Psoas muscle (tissue), 8 donors: ENCODE results near the gene APOBEC3A. TPM values are rescaled to one million over a fixed set of nuclear protein-coding genes. Genes with fewer than 3 reads are reported as not detected.

Experiments
- ATAC-seq, 4 donors: fragments of 200-7000 bp; cut with Tn5 transposase; one replicate each; pipeline ENCODE4 v1.9.1; 2020; ENCODE audit warnings: moderate library complexity in 3 of 4, mild to moderate bottlenecking in 2 of 4
- DNase-seq, 2 donors: peaks; one replicate each; pipeline ENCODE4 v3.0.0-alpha.2; 2020
- H3K27ac ChIP-seq: fragments of 200-600 bp; one replicate; pipeline ENCODE4 v1.8.0; 2022
- H3K27me3 ChIP-seq, 3 donors: fragments of 200-600 bp in 1 of 3; one replicate each; pipeline versions ENCODE4 v1.6.1 to v1.8.0; 2013 to 2022; ENCODE audit warnings: low read length in 2 of 3, mild to moderate bottlenecking in 2 of 3, moderate library complexity in 1 of 3; ENCODE audit not compliant: insufficient read depth in 3 of 3
- H3K36me3 ChIP-seq, 2 donors: fragments of 200-600 bp in 1 of 2; one replicate each; pipeline versions ENCODE4 v1.6.1 to v1.8.0; 2013 to 2022; ENCODE audit warnings: low read depth in 1 of 2, mild to moderate bottlenecking in 1 of 2, moderate library complexity in 1 of 2; ENCODE audit not compliant: insufficient read depth in 1 of 2
- H3K4me1 ChIP-seq: fragments of 200-600 bp; one replicate; pipeline ENCODE4 v1.8.0; 2022
- H3K4me3 ChIP-seq: fragments of 200-600 bp; one replicate; pipeline ENCODE4 v1.8.0; 2022; ENCODE audit warnings: mild to moderate bottlenecking
- H3K9me3 ChIP-seq: fragments of 200-600 bp; one replicate; pipeline ENCODE4 v1.8.0; 2022
- CTCF ChIP-seq: fragments of 200-600 bp; IDR thresholded peaks from one replicate; pipeline ENCODE4 v1.8.0; 2022; ENCODE audit warnings: antibody characterized with exemption
- WGBS, 3 donors: extraction: QIAGEN DNeasy Blood & Tissue Kit; methylation state at CpG; one replicate each; pipeline versions ENCODE4 v1.1.6 to v1.1.7; 2013; 5-methylcytosine and 5-hydroxymethylcytosine counted together
- intact Hi-C, 2 donors: fragments of 100-400 bp; cut with DNase I; formaldehyde crosslinking; loops; one replicate each; pipeline versions ENCODE4 v1.11.0 to v1.14.2; 2022
- polyA plus RNA-seq, 3 donors: library from polyadenylated mRNA; stranded (reverse); fragments of 200-250 nt; gene quantifications; one replicate each; pipeline ENCODE4 v1.2.3, GENCODE V29; 2013
- total RNA-seq, 4 donors: library from RNA; stranded (reverse); fragmentation: NEBNext Ultra II Directional in 2 of 4; extraction: Animal tissue kit (Norgen Biotek cat#: 25700) in 2 of 4; gene quantifications; one replicate each; pipeline versions ENCODE4 v1.2.1 to v1.2.4, GENCODE V29; 2021 to 2023
- donor health status: healthy with polysubstance abuse.
- donor health status: DM: no; HTN: no; CAD: no; lungs with moderate emphysema.
- donor health status: Bipolar disorder and iron deficiency.
- donor health status: healthy.
- donor health status: DM: yes; HTN: yes; CAD: no.
- donor health status: DM: no; HTN: no; CAD: no.
- donor health status: DM: no; HTN: no; CAD: no.
- donor health status: DM: yes; HTN: yes; CAD: no.

Gene APOBEC3A
- total and polyA plus RNA-seq, 7 donors: 0.09 to 0.76 (median 0.22) TPM; not detected in 1

- TF ChIP-seq CTCF: no peak
- H3K27me3 ChIP-seq: peaks cover 0 to 17% (median 8%) of the 10 kb centered on the region in 3 donors
- 89 to 93% (median 93%) methylated on average over 13 of the region's 13 CpGs for WGBS, 3 donors
Observed at GRCh38 chr22:38935616-38936015, 21.8 kb upstream of the APOBEC3A start.

GRCh38 chr22:38936562-38936961, 20.8 kb upstream of the APOBEC3A start:
- TF ChIP-seq CTCF: no peak
- DNase-seq: no peak
- Histone ChIP-seq H3K4me1 (no peaks in the 10 kb centered on the region), H3K36me3 (no peaks in the 10 kb centered on the region), H3K27me3 (peaks cover 0 to 24% (median 10%) of the 10 kb centered on the region in 3 donors), H3K9me3 (no peaks in the 10 kb centered on the region), H3K27ac (no peak overlapping the region), H3K4me3 (no peak overlapping the region)
- 74 to 80% (median 75%) methylated on average over 17 of the region's 17 CpGs for WGBS, 3 donors
- intact Hi-C loops: no loop called here
- ATAC-seq: no peak

More at GRCh38 chr22:38935616-38936015, 21.8 kb upstream of the APOBEC3A start:
- H3K4me3 ChIP-seq: no peak overlapping the region
- ATAC-seq (no peak), DNase-seq (no peak)
- H3K27ac ChIP-seq: no peak overlapping the region
- no peaks in the 10 kb centered on the region for H3K9me3 ChIP-seq
- H3K36me3 ChIP-seq: no peaks in the 10 kb centered on the region
- no peaks in the 10 kb centered on the region for H3K4me1 ChIP-seq
- intact Hi-C loops: no loop called here

- no peak overlapping the region for H3K27ac ChIP-seq
- ATAC-seq (no peak), DNase-seq (no peak)
- H3K27me3 ChIP-seq: peaks cover 0 to 28% (median 11%) of the 10 kb centered on the region in 3 donors
- H3K9me3 ChIP-seq: no peaks in the 10 kb centered on the region
- 85 to 95% (median 89%) methylated on average over 4 of the region's 4 CpGs for WGBS, 3 donors
- no peaks in the 10 kb centered on the region for H3K36me3 ChIP-seq
- intact Hi-C loops: no loop called here
- no peaks in the 10 kb centered on the region for H3K4me1 ChIP-seq
- H3K4me3 ChIP-seq: no peak overlapping the region
- TF ChIP-seq CTCF: no peak
Observed at GRCh38 chr22:38937036-38937435, 20.4 kb upstream of the APOBEC3A start.

- TF ChIP-seq CTCF: no peak
- ATAC-seq (no peak), DNase-seq (no peak)
- H3K9me3 ChIP-seq: no peaks in the 10 kb centered on the region
- H3K4me3 ChIP-seq: no peak overlapping the region
- no peaks in the 10 kb centered on the region for H3K4me1 ChIP-seq
- no peaks in the 10 kb centered on the region for H3K36me3 ChIP-seq
- no peak overlapping the region for H3K27ac ChIP-seq
- intact Hi-C loops: no loop called here
- 82 to 86% (median 83%) methylated on average over 12 of the region's 12 CpGs for WGBS, 3 donors
- H3K27me3 ChIP-seq: peaks cover 0 to 29% (median 14%) of the 10 kb centered on the region in 3 donors
Observed at GRCh38 chr22:38937541-38937940, 19.9 kb upstream of the APOBEC3A start.

GRCh38 chr22:38938221-38938620, 19.2 kb upstream of the APOBEC3A start:
- Histone ChIP-seq H3K36me3 (no peaks in the 10 kb centered on the region), H3K4me1 (no peaks in the 10 kb centered on the region), H3K4me3 (no peak overlapping the region), H3K27me3 (peaks cover 0 to 36% (median 15%) of the 10 kb centered on the region in 3 donors), H3K9me3 (no peaks in the 10 kb centered on the region), H3K27ac (no peak overlapping the region)
- DNase-seq (no peak), ATAC-seq (no peak)
- no peak for TF ChIP-seq CTCF
- WGBS, 3 donors: 75 to 82% (median 76%) methylated on average over 11 of the region's 11 CpGs
- intact Hi-C loops: no loop called here
